ENCODE measurements around the gene MAMDC4.

MAMDC4 gene

GRCh38 chr9:136849038-136849959, 2.8 kb upstream of the MAMDC4 start, which contains the start of gene PHPT1:
PHPT1 (plus strand) TSS chr9:136849409; CDS start chr9:136849431, 22 bp downstream.
- peak; percentile 71 to 100 (median 97) for DNase-seq

- DNase-seq = peak in 1 of 56 donors; percentile 49
Measured at GRCh38 chr9:136849960-136850865, 1.9 kb upstream of the MAMDC4 start.

- DNase-seq = no peak
Measured at GRCh38 chr9:136850866-136851775, 1.0 kb upstream of the MAMDC4 start.

DNA sequence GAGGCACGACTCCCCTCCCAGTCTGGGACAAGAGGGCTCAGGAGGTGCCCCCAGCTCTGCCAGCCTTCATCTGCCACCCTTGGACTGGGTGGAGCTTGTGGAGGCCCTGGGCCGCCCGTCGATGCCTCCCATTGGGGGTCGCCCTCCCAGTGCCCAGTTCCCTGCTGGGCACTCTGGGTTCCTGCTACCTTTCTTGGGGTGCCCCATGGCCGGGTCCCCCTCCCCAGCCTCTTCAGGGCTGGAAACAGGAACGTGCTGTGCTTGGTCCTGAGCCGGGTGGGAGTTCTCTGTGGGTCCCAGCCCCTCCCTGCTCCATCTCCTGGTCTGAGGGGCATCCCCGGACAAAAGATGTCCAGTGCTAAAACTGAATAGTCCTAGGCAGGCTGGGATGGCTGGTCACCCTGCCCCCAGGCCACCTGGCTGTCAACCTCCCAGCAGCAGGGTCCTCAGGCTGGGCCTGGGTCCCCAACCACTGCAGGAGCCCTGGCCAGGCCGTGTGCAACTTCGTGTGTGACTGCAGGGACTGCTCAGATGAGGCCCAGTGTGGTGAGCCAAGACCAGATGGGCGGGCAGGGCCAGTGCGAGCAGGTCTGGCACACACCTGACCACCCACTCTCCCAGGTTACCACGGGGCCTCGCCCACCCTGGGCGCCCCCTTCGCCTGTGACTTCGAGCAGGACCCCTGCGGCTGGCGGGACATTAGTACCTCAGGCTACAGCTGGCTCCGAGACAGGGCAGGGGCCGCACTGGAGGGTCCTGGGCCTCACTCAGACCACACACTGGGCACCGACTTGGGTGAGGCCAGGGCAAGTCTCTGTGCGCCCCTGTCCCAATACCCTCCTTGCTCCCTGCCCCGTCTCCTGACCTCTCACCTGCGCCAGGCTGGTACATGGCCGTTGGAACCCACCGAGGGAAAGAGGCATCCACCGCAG, 784 bp downstream of the MAMDC4 start:
- DNase-seq = no peak

DNA sequence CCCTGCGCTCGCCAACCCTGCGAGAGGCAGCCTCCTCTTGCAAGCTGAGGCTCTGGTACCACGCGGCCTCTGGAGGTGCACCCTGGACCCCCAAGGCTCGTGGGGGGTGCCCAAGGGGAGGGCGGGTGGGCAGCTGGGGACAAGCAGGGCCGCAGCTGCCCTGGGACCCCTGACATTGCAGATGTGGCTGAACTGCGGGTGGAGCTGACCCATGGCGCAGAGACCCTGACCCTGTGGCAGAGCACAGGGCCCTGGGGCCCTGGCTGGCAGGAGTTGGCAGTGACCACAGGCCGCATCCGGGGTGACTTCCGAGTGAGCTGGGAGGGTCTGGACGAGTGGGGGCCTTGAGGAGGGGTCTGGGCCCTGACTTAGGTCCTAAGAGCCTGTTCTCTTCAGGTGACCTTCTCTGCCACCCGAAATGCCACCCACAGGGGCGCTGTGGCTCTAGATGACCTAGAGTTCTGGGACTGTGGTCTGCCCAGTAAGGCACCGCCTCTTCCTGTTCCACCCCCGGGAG, 1.5 kb downstream of the MAMDC4 start:
- DNase-seq = no peak

GRCh38 chr9:136854113-136854841, 2.1 kb downstream of the MAMDC4 start:
- no peak for DNase-seq

DNA sequence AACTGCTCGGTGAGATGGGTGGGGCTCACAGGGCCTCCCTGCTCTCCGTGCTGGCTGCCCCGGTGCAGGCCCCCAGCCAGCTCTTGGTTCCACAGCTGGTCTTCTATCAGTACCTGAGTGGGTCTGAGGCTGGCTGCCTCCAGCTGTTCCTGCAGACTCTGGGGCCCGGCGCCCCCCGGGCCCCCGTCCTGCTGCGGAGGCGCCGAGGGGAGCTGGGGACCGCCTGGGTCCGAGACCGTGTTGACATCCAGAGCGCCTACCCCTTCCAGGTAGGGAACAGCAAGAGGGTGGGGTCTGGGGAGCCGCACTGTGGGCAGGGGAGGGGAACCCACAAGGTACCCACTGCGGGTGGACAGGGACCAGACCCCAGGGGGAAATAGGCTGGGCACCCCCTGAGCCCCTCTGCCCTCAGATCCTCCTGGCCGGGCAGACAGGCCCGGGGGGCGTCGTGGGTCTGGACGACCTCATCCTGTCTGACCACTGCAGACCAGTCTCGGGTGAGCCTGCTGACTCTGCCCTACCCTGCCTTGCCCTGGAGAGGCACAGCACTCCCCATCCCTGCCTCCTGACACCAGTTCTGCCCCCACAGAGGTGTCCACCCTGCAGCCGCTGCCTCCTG, 2.8 kb downstream of the MAMDC4 start:
- no peak for DNase-seq

DNA sequence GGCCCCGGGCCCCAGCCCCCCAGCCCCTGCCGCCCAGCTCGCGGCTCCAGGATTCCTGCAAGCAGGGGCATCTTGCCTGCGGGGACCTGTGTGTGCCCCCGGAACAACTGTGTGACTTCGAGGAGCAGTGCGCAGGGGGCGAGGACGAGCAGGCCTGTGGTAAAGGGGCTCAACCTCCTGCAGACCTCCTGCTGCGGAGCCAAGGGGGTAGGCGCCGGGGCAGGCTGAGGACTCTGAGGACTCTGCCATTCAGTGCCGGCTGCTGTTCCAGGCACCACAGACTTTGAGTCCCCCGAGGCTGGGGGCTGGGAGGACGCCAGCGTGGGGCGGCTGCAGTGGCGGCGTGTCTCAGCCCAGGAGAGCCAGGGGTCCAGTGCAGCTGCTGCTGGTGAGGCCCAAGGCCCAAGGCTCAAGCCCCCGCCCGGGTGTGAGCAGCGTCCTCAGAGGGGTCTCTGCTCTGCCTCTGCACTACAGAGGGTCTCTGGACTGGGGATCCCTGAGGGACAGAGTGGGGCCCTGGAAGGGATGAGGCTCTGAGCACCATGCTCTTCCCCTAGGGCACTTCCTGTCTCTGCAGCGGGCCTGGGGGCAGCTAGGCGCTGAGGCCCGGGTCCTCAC, 3.4 kb downstream of the MAMDC4 start:
- no peak for DNase-seq

DNA sequence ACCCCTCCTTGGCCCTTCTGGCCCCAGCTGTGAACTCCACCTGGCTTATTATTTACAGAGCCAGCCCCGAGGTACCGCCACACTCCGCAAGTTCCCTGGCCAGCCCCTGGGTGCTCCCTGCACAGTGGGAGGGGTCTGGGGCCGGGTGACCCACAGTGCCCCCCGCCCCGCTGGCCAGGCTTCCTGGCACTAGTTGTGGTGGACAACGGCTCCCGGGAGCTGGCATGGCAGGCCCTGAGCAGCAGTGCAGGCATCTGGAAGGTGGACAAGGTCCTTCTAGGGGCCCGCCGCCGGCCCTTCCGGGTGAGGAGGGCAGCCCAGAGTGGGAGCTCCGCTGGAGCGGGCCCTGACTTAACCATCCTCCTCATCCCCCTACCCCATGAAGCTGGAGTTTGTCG, 3.9 kb downstream of the MAMDC4 start:
- DNase-seq = no peak

GRCh38 chr9:136856541-136857141, 4.5 kb downstream of the MAMDC4 start:
- no peak for DNase-seq

DNA sequence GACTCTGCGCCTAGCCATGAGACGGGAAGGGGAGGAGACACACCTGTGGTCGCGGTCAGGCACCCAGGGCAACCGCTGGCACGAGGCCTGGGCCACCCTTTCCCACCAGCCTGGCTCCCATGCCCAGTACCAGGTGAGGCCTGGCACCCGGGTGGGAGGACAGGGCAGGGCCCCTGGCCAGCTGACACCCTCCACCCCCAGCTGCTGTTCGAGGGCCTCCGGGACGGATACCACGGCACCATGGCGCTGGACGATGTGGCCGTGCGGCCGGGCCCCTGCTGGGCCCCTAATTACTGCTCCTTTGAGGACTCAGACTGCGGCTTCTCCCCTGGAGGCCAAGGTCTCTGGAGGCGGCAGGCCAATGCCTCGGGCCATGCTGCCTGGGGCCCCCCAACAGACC, 5.0 kb downstream of the MAMDC4 start:
- DNase-seq = no peak

GRCh38 chr9:136857581-136858412, 5.7 kb downstream of the MAMDC4 start:
- no peak for DNase-seq

DNA sequence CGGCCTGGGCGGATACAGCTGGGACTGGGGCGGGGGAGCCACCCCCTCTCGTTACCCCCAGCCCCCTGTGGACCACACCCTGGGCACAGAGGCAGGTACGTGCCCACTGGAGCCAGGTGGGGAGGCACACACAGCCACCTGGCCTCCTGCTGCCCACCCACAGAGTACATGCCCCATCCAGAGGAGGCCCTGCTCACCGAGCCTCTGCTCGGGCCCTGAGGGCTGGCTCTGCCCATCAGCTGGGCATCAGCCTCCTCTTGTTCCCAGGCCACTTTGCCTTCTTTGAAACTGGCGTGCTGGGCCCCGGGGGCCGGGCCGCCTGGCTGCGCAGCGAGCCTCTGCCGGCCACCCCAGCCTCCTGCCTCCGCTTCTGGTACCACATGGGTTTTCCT, 6.3 kb downstream of the MAMDC4 start:
- DNase-seq = no peak

- peak in 41 of 56 donors; percentile 12 to 85 (median 58) for DNase-seq
Measured at GRCh38 chr9:136858844-136859757, 7.0 kb downstream of the MAMDC4 start.

DNA sequence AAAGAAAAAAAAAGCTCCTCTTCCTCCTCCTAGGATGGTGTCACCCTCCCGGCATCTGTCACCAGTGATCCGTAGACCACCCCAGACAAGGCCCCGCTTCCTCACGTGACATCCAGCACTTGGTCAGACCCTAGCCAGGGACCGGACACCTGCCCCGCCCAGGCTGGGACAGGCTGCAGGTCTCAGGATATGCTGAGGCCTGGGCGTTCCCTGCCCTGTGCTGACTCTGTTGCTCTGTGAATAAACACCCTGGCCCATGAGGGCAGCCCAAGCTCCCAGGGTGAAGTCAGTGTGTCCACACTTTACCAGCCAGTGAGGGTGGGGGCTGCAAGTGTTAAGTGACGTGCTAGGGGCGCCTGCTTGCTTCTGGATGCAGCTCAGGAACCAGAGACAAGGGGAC, 8.4 kb downstream of the MAMDC4 start:
- no peak for DNase-seq

Measured in amygdala (tissue), 56 donors.